MG63 (cell line): ENCODE measurements around the gene PARD3B. TPM values are rescaled to one million over a fixed set of nuclear protein-coding genes. Genes with fewer than 3 reads are reported as not detected.
"Not testable (repeated sequence)": the region's sequence is repeated elsewhere in the genome, so short reads cannot be mapped to it uniquely, and the experiment has no call there.

Experiments used
- DNase-seq: peaks from one replicate; pipeline ENCODE4 v3.0.0-alpha.2; 2020
- H3K27me3 ChIP-seq: fragments of 250-450 bp; sonication (Bioruptor Pico); 2 replicates; pipeline ENCODE4 v1.5.1; 2020; ENCODE audit warnings: mild to moderate bottlenecking, moderate library complexity
- H3K36me3 ChIP-seq: fragments of 250-450 bp; sonication (Bioruptor Pico); 2 replicates; pipeline ENCODE4 v1.5.1; 2020; ENCODE audit warnings: mild to moderate bottlenecking, moderate library complexity
- H3K4me3 ChIP-seq: fragments of 250-450 bp; sonication (Bioruptor Pico); 2 replicates; pipeline ENCODE4 v1.5.1; 2020; ENCODE audit warnings: mild to moderate bottlenecking, moderate library complexity
- H3K9me3 ChIP-seq: fragments of 250-450 bp; sonication (Bioruptor Pico); 2 replicates; pipeline ENCODE4 v1.5.1; 2020; ENCODE audit warnings: mild to moderate bottlenecking, moderate library complexity
- total RNA-seq: library from RNA; depleted of rRNA; stranded (reverse); fragments of >200 nt; shearing (Covaris generic); gene quantifications from 2 replicates; pipeline ENCODE4 v1.2.3, GENCODE V29; 2014; ENCODE audit warnings: low replicate concordance

Gene PARD3B
- total RNA-seq, 1 experiment from 2014 or later = 4.5 TPM

DNA sequence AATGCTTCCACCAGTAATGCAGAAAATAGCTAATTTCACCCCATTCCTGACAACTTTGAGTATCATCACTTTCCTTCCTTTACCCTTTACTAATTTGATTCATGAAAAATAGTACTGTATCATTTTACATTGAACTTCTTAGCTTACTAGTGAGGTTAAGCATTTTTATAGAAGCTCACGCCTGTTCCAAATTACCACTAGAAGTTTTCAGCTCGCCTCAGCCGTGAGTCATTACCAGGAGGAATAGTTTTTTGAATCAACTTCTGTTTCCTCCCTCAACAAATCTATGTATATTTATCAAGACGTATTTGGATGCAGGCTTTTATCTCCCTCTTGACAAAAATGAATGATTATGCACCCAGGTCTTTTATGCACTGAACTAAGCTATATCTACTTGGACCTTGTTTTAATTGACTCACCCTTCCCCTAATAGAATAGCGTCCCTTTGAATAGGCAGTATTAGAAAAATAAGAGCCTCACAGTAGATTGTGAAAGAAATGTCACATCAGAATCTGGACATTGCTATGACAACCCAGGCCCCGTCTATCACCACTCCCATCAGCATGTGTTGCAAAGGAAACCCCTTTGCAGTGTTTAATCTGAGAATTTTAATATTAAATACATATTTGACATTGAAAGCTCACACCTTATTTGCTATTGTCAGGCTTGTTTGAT lies 929.6 kb downstream of the PARD3B start:
- DNase-seq = peak; percentile 24
- H3K27me3 ChIP-seq = no peaks in the 10 kb centered on the region
- H3K4me3 ChIP-seq = no peak overlapping the region
- no peaks in the 10 kb centered on the region for H3K36me3 ChIP-seq
- no peaks in the 10 kb centered on the region for H3K9me3 ChIP-seq

- no peak for DNase-seq
- no peaks in the 10 kb centered on the region for H3K36me3 ChIP-seq
- no peaks in the 10 kb centered on the region for H3K27me3 ChIP-seq
- H3K4me3 ChIP-seq = no peak overlapping the region
- no peaks in the 10 kb centered on the region for H3K9me3 ChIP-seq
Measured at GRCh38 chr2:205475416-205475768, 930.1 kb downstream of the PARD3B start.

GRCh38 chr2:205477016-205477705 lies 931.9 kb downstream of the PARD3B start:
- no peaks in the 10 kb centered on the region for H3K36me3 ChIP-seq
- no peak overlapping the region for H3K4me3 ChIP-seq
- no peak for DNase-seq
- no peaks in the 10 kb centered on the region for H3K27me3 ChIP-seq
- H3K9me3 ChIP-seq = no peaks in the 10 kb centered on the region

- Histone ChIP-seq H3K4me3 (no peak overlapping the region), H3K9me3 (no peaks in the 10 kb centered on the region), H3K36me3 (no peaks in the 10 kb centered on the region), H3K27me3 (no peaks in the 10 kb centered on the region)
- no peak for DNase-seq
Measured at GRCh38 chr2:205481861-205482260, 936.6 kb downstream of the PARD3B start.

DNA sequence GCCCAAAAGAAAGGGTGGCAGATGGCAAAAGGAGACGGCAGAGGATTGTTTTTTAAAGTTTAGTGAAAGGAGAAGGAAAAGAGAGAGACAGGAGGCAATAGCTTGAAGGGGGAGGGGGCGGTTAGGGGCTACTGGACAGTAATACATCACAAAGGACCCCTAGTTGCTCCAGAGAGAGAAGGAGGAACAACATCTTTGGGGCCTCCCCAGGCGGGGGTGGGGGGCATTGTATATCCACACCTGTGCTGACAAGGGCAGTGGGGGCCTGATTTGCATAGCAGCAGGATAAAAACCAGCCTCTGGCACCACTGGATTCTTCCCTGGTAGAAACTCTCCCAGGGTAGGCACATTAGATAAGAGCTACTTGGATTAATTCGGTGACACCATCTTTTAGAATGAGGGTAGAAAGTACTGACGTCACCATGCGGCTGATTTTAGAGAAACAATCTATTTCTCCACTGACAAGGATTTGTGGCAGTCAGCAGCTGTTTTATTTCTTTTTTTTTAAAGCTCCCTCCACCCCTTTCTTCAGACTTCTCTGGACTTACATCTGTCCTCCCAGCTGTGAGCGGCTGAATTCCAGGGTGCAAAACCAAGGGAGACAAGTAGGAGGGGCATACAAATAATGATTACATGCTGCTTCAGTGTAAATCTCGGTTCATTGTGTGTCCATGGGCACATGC lies 937.3 kb downstream of the PARD3B start:
- H3K4me3 ChIP-seq = no peak overlapping the region
- no peaks in the 10 kb centered on the region for H3K36me3 ChIP-seq
- H3K27me3 ChIP-seq = no peaks in the 10 kb centered on the region
- DNase-seq = no peak
- no peaks in the 10 kb centered on the region for H3K9me3 ChIP-seq

- no peak overlapping the region for H3K4me3 ChIP-seq
- H3K36me3 ChIP-seq = no peaks in the 10 kb centered on the region
- no peak for DNase-seq
- H3K27me3 ChIP-seq = no peaks in the 10 kb centered on the region
- no peaks in the 10 kb centered on the region for H3K9me3 ChIP-seq
Measured at GRCh38 chr2:205483095-205483494, 937.8 kb downstream of the PARD3B start.

DNA sequence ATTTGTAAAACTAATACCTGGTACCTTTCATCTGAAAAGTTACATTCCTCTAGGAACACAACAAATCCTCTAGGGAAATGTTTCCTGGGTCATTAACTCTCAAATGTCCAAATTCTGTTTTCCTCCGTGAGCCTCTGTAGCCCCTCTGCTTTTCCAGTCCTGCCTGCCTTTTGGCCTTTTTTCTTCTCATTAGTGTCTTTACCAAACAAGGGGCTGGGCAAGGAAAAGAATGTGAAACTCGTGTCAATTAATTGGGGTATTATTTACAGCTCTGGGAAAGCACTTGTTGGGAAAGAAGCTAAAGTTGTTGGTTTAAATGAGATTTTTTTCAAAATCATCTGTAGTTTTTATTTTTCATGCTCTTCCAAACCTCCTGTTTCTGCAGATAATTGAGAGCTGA lies 938.9 kb downstream of the PARD3B start:
- Histone ChIP-seq H3K9me3 (no peaks in the 10 kb centered on the region), H3K27me3 (no peaks in the 10 kb centered on the region), H3K36me3 (no peaks in the 10 kb centered on the region), H3K4me3 (no peak overlapping the region)
- DNase-seq = no peak

DNA sequence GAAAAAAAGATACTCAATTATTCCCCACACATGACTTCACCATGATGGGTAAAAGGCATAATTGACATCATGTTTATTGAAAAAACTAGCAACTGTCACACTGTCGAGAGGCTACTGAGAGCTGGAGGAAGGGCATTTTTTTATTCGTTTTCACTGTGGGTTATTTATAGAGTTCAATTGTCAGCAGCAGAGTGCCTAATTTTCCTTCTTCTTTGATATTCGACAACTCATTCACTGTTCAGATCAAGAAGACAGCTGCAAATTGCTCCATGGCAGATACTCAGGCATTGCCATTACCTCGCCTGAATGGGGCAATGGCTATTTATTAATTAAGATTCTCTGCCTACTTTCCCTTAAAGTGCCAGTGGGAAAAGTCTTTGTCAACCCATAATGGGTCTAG lies 939.5 kb downstream of the PARD3B start:
- H3K9me3 ChIP-seq = no peaks in the 10 kb centered on the region
- no peak for DNase-seq
- H3K4me3 ChIP-seq = no peak overlapping the region
- no peaks in the 10 kb centered on the region for H3K36me3 ChIP-seq
- no peaks in the 10 kb centered on the region for H3K27me3 ChIP-seq

- not testable (repeated sequence) for H3K4me3 ChIP-seq, DNase-seq, H3K36me3 ChIP-seq, H3K9me3 ChIP-seq, H3K27me3 ChIP-seq
Measured at GRCh38 chr2:205493528-205493927, 948.3 kb downstream of the PARD3B start.

GRCh38 chr2:205494537-205495235 lies 949.4 kb downstream of the PARD3B start:
- no peak for DNase-seq
- H3K4me3 ChIP-seq = no peak overlapping the region
- H3K36me3 ChIP-seq = no peaks in the 10 kb centered on the region
- H3K9me3 ChIP-seq = no peaks in the 10 kb centered on the region
- H3K27me3 ChIP-seq = no peaks in the 10 kb centered on the region

DNA sequence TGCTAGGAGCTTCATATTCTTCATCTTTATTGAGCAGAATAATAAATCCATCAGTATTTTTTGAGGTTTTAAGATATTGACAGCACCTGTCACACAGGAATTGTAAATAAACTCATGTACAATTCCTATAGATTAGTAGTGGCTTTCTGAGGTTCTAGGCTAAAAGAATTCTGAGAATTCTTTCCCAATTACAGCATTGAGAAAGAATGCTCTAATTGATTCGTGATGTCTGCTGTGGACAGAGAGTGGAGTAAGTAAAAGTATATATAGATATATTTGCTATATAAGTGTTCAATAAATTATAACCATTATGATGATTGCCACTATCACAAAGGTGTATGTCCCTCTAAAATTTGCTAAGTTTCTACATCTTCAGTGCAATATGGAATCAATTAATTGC lies 950.5 kb downstream of the PARD3B start:
- no peak overlapping the region for H3K4me3 ChIP-seq
- DNase-seq = no peak
- H3K9me3 ChIP-seq = no peaks in the 10 kb centered on the region
- H3K36me3 ChIP-seq = no peaks in the 10 kb centered on the region
- H3K27me3 ChIP-seq = no peaks in the 10 kb centered on the region

DNA sequence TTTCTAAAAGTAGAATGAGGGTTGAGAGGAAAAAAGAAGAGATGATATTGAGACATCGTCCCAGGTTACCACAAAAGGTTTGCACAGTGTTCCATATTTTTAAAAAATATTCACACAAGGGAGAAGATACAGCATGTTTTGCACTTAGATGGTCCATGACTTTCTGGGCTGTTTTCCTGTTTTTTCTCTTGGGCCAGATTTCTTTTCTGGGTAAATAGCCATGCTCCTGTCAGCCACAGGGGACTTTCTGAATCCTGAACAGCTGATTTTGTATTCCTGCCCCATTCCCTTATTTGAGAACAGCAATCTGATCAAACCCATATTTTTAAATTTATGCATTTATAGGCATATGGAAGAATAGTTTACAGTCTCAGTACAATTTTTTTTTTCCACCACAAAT lies 951.1 kb downstream of the PARD3B start:
- DNase-seq = no peak
- Histone ChIP-seq H3K36me3 (no peaks in the 10 kb centered on the region), H3K27me3 (no peaks in the 10 kb centered on the region), H3K4me3 (no peak overlapping the region), H3K9me3 (no peaks in the 10 kb centered on the region)

DNA sequence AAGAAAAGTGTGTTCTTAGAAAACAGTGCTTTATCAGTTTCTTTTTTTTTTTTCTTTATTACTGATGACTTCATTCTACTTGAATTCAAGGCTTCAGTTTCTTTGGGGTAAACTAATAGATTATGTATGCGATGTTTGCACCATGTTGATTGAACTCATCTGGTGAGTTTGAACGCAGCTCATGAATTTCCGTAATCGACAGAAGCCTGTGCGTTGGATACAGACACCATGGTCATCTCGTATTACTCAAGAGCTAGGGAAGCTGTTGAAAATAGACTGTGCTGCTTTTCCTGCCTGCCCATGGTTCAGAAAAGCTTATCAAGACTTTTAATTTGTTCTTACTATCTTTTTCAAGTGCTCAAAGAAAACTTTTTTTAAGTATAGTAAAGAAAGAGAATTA lies 951.5 kb downstream of the PARD3B start:
- no peaks in the 10 kb centered on the region for H3K27me3 ChIP-seq
- DNase-seq = no peak
- no peak overlapping the region for H3K4me3 ChIP-seq
- no peaks in the 10 kb centered on the region for H3K9me3 ChIP-seq
- H3K36me3 ChIP-seq = no peaks in the 10 kb centered on the region

DNA sequence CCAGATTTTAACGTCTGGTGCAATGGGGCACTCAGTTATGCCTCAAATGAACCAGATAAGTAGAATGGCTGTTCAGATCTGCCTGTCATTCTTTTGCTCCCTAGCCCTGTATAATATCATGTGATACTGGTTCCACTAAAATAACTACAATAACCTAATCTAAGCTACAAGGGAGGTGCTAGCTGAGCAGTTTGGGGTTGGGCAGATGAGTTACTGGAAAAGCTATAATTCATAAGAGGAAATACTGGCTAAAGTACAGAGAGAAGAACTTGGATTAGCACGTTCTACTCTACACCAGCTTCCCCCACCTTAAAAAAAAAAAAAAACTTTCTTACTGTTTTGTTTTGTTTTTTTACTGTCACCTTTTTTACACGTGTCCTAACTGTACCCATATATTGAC lies 953.7 kb downstream of the PARD3B start:
- no peak for DNase-seq
- H3K27me3 ChIP-seq = no peaks in the 10 kb centered on the region
- H3K4me3 ChIP-seq = no peak overlapping the region
- no peaks in the 10 kb centered on the region for H3K9me3 ChIP-seq
- H3K36me3 ChIP-seq = no peaks in the 10 kb centered on the region

GRCh38 chr2:205500065-205500464 lies 954.8 kb downstream of the PARD3B start:
- Histone ChIP-seq H3K4me3 (no peak overlapping the region), H3K9me3 (no peaks in the 10 kb centered on the region), H3K36me3 (no peaks in the 10 kb centered on the region), H3K27me3 (no peaks in the 10 kb centered on the region)
- no peak for DNase-seq

- Histone ChIP-seq H3K27me3 (no peaks in the 10 kb centered on the region), H3K9me3 (no peaks in the 10 kb centered on the region), H3K36me3 (no peaks in the 10 kb centered on the region), H3K4me3 (no peak overlapping the region)
- no peak for DNase-seq
Measured at GRCh38 chr2:205500951-205501350, 955.7 kb downstream of the PARD3B start.

DNA sequence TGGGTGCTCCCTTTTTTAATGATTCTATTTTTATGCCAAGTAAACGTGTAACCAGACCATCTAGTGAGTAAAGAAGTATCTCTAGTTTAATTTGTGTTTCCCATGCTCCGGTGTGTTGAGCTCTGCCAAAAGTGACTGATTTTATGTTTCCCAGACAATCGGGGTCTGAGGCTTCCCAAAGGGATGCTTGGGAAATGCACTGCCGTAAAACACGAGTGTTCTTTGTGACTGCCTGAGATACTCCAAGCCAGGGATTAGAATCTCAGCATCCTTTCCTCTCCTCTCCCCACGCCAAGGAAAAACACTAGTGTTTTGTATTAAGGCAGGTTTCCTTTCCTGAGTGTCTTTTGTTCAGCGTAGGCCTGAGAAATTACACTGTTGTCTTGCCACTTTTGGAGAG lies 956.6 kb downstream of the PARD3B start:
- no peaks in the 10 kb centered on the region for H3K9me3 ChIP-seq
- H3K4me3 ChIP-seq = no peak overlapping the region
- no peaks in the 10 kb centered on the region for H3K36me3 ChIP-seq
- H3K27me3 ChIP-seq = no peaks in the 10 kb centered on the region
- no peak for DNase-seq
